Glomerular visceral epithelial cell (primary cell): ENCODE data around the gene SLN.
"Not testable (repeated sequence)": the region's sequence is repeated elsewhere in the genome, so short reads cannot be mapped to it uniquely, and the experiment has no call there.

ENCODE experiments used
- DNase-seq: peaks from one replicate; pipeline ENCODE4 v3.0.0-alpha.2; 2016; ENCODE audit errors: extremely low spot score

The SLN gene

GRCh38 chr11:107711861-107712755 lies at the start of gene SLN:
SLN (minus strand) TSS chr11:107712056.
- DNase-seq: no peak

DNA sequence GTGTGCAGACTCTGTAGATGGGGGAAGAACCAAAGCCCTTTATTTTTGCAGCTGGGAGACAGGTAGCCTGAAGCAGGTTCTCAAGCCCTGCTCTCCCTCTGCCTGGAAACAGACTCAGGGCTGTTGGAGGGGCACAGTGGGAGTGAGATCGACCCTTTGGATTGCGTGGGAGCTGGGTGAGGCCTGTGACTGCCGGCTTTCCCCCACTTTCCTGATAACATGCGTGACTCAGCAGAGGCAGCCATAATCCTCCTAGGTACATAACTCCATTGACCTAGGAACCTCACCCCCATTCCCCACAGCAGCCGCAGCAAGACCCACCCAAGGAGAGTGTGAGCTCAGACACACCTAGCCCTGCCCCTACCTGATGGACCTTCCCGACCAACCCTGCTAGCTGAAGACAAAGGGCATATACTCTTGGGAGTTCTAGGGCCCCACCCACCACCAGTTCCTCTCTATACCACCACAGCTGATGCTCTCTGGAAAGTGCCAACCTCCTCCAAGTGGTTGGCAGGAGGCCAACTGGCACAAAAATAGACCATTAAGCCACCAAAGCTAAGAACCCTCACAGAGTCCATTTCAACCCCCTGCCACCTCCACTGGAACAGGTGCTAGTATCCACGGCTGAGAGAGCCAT lies 47.0 kb upstream of the SLN start:
- not testable (repeated sequence) for DNase-seq

DNA sequence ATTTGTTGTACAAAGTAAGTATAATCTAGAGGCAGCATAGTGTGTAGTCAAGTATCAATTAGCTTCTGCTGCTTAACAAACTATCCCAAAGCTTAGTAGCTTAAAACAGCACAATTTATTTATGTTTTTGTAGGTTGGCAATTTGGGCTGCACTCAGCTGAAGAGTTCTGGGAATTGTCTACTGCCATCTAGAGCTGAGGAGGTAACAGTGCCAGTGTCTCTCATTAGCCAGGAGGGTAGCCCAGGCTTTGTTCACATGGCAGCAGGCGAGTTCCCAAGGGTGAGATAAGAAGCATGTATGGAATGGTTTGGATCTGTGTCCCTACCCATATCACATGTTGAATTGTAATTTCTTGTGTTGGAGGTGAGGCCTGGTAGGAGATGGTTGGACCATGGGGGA lies 45.8 kb upstream of the SLN start:
- DNase-seq: no peak

DNA sequence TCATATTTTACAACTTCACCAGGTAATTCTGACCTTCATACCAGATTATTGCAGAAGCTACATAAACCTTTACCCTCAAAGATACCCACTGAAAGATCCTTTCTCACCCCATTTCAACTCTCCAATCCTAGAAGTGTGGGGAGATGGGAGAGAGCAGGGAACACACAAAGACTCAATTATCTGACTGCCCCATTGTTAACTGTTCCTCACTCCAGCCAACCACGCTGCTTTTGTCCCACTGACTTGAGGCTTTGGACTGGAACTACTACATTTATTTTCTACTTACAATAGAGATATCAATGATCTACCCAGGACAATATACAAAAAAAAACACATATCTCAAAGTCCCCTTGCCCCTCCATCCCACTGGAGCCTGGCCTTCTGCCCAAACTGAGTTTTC lies 44.7 kb upstream of the SLN start:
- no peak for DNase-seq

DNA sequence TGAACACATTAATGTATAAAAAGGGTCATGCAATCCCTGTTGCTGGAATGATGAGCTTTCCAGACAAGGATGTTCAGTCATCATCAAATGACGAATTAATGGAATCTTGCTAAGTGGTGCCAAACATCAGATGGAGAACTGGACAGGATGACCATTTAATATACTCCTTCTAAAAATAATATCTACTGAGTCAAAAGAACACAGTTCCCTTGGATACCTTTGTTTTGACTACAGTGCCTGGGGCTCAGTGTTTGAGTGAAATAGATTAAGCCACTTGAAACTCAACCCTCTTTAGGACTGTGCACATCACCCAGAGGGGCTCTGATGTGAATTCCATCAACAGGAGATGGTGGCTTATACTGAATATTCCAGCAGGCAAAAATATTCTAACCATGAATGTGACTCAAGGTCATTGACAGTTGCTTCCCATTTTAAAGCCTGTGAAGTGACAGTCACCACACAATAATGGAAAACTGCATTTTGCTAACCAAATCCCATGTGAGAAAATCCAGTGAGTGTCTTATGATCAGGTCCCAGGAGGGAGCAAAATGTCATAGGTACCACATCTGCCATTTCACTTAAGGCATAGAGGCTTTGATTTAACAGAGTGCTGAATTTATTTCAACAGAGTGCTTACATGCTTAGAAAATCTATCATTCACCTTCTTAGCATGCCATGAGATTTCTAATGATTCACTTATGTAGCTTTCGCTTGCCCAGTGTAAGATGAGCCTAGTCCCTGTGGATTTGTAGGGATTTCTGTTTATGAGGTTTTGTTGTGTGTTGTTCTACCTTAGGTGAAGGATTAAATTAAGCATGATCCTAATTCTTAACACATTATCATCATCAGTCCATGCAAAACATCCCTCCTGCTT lies 41.3 kb upstream of the SLN start:
- no peak for DNase-seq

DNA sequence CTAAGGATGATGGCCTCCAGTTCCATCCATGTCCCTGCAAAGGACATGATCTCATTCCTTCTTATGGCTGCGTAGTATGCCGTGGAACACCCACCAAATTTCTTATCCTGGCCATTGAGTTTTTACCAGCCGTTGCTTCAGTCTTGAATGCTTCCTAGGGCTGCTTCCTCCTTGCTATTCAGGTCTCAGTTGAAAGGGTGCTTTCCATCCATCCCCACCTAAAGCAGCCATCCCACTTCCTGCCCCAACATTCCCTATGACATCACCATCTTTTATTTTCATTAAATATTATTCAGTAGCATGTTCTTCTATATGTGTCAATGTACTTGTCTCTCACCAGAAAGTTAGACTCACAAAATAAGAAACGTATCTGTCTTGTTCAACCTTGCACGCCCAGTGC lies 40.7 kb upstream of the SLN start:
- DNase-seq: no peak

GRCh38 chr11:107751082-107751481 lies 39.2 kb upstream of the SLN start:
- no peak for DNase-seq

GRCh38 chr11:107750313-107750712 lies 38.5 kb upstream of the SLN start:
- DNase-seq: no peak

DNA sequence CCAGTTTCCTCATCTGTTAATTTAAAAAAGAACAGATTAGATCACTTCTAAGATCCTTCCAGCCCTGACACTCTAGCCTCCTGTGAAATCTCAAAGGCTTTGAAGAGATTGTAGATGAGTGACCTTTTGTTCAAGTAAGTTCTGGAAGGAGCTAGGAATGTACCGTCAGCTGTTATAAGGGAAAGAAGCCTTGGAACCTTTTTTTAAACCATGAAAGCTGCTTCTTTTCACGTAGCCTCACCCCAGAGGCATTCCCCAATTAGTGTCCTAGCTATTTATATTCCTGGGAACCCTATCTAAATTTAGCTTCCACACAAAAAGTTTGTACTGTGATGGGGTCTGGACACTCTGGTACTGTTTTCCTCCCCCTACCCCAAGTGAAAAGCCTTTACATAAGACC lies 35.8 kb upstream of the SLN start:
- no peak for DNase-seq

GRCh38 chr11:107744736-107745135 lies 32.9 kb upstream of the SLN start:
- DNase-seq: no peak

GRCh38 chr11:107743191-107743590 lies 31.3 kb upstream of the SLN start:
- no peak for DNase-seq

DNA sequence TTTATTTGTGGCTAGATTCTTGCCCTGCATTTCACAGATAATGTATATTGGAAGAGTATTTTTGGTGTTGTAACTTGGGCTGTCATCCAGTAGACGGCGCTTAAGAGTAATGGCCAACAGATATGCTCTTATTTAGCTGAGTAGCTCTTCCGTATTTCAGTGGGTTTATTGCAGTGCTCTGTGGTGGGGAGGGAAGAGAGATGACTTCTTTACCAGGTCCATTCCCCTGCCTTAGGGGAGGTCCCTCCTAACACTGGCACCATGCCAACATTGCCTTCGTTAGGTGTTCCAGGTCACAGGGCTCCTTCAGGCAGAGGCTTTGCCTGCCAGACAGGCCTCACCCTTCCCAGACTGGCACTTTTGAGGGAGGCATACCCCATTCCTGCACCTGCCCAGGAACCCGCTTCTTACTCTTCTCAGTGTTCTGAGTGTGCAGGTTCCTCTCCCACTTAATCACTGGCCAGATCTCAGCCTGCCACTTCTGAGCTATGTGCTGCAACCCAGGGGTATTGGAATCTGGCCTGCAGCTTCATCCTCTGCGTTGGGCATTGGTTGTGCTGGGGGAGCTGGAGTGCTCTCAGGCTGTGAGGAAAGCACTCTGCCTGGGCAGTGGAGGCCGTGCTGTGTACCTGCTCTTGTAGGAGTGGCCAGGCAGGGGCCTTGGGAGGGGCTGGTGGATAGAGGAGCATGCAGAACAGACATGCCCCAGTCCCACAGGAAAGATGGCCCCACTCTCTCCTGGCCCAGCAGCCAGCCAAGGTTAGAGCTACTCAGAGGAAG lies 29.4 kb upstream of the SLN start:
- DNase-seq: no peak

DNA sequence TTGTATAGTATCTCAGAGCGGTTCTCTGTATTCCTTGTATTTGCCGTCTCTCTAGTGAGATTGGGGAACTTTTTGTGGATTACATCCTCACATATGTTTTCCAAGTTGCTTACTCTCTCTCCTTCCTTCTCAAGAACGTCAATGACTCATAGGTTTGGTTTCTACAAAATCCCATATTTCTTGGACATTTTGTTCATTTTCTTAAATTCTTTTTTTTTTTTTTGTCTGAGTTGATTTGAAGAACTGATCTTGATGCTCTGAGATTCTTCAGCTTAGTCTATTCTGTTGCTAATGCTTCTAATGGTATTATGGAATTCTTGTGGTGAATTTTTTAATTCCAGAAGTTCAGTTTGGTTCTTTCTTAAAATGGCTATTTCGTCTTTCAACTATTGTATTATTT lies 28.4 kb upstream of the SLN start:
- no peak for DNase-seq

DNA sequence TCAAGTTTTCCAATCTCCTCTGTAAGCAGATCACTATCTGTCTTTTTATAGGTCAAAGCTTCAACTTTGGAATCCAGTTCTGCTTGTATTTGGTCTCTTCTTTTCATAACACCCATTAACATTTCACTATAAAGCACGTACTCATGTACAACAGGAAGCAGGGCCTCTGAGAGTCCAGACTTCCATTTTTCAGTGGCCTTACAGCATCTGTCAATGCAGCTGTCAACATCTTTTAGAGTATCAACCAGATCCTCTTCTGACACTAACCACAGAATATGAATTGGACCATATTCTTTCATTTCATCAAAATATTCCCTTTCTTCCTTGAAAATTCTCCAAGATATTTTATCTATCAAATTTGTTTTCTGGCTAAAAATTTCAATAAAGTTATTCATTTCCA lies 24.7 kb upstream of the SLN start:
- DNase-seq: no peak

DNA sequence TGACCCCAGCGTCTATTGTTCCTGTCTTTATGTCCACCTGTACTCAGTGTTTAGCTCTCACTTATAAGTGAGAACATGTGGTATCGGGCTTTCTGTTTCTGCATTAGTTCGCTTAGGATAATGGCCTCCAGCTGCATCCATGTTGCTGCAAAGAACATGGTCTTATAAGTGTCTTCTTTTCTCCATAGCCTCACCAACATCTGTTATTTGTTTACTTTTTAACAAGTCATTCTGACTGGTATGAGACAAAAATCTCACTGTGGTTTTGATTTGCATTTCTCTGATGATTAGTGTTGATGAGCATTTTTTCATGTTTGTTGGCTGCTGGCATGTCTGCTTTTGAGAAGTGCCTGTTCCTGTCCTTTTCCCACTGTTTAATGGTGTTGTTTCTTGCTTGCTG lies 21.7 kb upstream of the SLN start:
- no peak for DNase-seq

- DNase-seq: no peak
Measured at GRCh38 chr11:107732689-107733051, 20.8 kb upstream of the SLN start.

DNA sequence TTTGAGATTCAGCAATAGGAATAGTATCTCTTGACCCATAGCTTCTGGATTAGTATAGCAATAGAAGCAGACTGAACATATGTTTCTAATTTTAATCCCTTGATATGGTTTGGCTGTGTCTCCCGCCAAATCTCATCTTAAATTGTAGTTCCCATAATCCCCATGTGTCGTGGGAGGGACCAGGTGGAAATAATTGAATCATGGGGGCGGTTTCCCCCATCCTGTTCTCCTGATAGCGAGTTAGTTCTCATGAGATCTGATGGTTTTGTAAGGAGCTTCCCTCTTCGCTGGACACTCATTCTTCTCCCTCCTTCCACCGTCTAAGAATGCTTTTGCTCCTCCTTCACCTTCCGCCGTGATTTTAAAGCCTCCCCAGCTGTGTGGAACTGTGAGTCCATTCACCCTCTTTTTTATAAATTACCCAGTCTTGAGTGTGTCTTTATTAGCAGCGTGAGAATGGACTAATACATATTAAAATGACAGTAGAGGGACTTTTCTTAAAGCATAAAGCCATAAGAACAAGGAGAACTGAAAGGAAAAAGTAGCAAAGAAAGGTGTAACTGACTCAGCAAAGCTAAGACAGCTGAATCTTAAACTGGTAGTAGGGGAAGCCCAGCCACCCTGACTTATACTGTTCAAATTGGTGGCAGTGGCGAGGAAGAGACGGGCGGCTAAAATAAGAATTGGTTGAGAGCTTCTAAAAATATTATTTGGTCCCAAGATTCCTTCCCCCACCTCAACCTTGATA lies 20.3 kb upstream of the SLN start:
- no peak for DNase-seq

- no peak for DNase-seq
Measured at GRCh38 chr11:107722662-107723061, 10.8 kb upstream of the SLN start.

GRCh38 chr11:107721207-107721606 lies 9.4 kb upstream of the SLN start:
- no peak for DNase-seq

DNA sequence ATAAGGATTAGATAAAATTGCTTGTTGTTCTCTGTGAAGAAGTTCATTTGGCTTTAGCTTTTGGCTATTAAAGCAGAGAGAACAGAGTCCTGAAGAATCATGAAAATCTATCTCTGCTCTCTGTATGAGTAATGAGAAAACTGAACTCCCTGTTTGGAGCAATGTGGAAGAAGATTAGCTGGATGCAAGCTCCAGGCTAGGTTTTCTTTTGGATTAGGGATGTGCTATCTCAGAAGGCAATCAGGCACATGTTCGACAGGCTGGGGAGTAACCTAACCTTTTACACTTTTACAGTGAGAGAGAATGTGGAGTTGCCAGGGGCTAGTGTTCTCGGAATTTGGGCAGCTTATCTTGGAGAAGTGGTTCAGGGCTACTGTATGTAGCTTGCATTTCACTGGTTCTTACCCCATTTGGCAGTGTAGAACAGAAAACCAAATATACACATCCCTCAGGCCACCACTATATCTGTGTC lies 8.5 kb upstream of the SLN start:
- DNase-seq: no peak
